Mucosa of descending colon (tissue), 3 donors: Measurements from ENCODE around the gene GPANK1. TPM values are rescaled to one million over a fixed set of nuclear protein-coding genes. Genes with fewer than 3 reads are reported as not detected.

Experiments
- ATAC-seq: fragments of 200-7000 bp; cut with Tn5 transposase; one replicate; pipeline ENCODE4 v1.9.1; 2020; ENCODE audit warnings: mild to moderate bottlenecking, moderate library complexity
- DNase-seq, 3 donors: peaks; one replicate each; pipeline ENCODE4 v3.0.0-alpha.2; 2020
- H3K36me3 ChIP-seq: fragments of 200-600 bp; one replicate; pipeline ENCODE4 v1.8.0; 2021; ENCODE audit warnings: low read depth, mild to moderate bottlenecking
- H3K4me1 ChIP-seq: fragments of 200-600 bp; one replicate; pipeline ENCODE4 v1.8.0; 2021; ENCODE audit warnings: low read depth, mild to moderate bottlenecking
- H3K4me3 ChIP-seq: fragments of 200-600 bp; one replicate; pipeline ENCODE4 v1.8.0; 2021; ENCODE audit warnings: mild to moderate bottlenecking
- H3K9me3 ChIP-seq: fragments of 200-600 bp; one replicate; pipeline ENCODE4 v1.8.0; 2021; ENCODE audit warnings: mild to moderate bottlenecking
- intact Hi-C, 2 donors: fragments of 100-400 bp; cut with DNase I in 1 of 2; cut with micrococcal nuclease in 1 of 2; formaldehyde crosslinking; loops; one replicate each; pipeline versions ENCODE4 v1.11.0 to v1.11.1; 2022; cut with DNase I, micrococcal nuclease
- total RNA-seq, 3 donors: library from RNA; stranded (reverse); fragmentation: NEBNext Ultra II Directional in 2 of 3; extraction: Animal tissue kit (Norgen Biotek cat#: 25700) in 2 of 3; gene quantifications; one replicate each; pipeline versions ENCODE4 v1.2.1 to v1.2.4, GENCODE V29; 2021 to 2023
- TF ChIP-seq, protein P1 (sequence below): fragments of 200-600 bp; IDR thresholded peaks from one replicate; pipeline ENCODE4 v1.8.0; 2022; ENCODE audit warnings: antibody characterized with exemption, mild to moderate bottlenecking
- donor health status: DM: no; HTN: no; CAD: no; lungs with moderate emphysema.
- donor health status: DM: no; HTN: no; CAD: no.
- donor health status: DM: no; HTN: yes; CAD: no.

GPANK1 gene
- total RNA-seq, 3 donors from 2014 or later, result 13.4 to 17.7 (median 17.4) TPM

- H3K4me1 ChIP-seq, result peaks cover 9% of the 10 kb centered on the region
- H3K9me3 ChIP-seq, result no peaks in the 10 kb centered on the region
- ATAC-seq (peak; percentile 87), DNase-seq (peak in 2 of 3 donors; percentile 95 to 98)
- H3K36me3 ChIP-seq, result peaks cover 15% of the 10 kb centered on the region
- TF ChIP-seq, protein P1, sequence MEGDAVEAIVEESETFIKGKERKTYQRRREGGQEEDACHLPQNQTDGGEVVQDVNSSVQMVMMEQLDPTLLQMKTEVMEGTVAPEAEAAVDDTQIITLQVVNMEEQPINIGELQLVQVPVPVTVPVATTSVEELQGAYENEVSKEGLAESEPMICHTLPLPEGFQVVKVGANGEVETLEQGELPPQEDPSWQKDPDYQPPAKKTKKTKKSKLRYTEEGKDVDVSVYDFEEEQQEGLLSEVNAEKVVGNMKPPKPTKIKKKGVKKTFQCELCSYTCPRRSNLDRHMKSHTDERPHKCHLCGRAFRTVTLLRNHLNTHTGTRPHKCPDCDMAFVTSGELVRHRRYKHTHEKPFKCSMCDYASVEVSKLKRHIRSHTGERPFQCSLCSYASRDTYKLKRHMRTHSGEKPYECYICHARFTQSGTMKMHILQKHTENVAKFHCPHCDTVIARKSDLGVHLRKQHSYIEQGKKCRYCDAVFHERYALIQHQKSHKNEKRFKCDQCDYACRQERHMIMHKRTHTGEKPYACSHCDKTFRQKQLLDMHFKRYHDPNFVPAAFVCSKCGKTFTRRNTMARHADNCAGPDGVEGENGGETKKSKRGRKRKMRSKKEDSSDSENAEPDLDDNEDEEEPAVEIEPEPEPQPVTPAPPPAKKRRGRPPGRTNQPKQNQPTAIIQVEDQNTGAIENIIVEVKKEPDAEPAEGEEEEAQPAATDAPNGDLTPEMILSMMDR, result no peak
- H3K4me3 ChIP-seq, result peak within 1 kb of the TSS; percentile 68
- intact Hi-C loops, result no loop called here
Measured at GRCh38 chr6:31620586-31621319, 44.0 kb downstream of the GPANK1 start, which contains the start of gene PRRC2A. Gene PRRC2A (plus strand): TSS chr6:31620715. CDS start chr6:31622790, 2,075 bp downstream.

DNA sequence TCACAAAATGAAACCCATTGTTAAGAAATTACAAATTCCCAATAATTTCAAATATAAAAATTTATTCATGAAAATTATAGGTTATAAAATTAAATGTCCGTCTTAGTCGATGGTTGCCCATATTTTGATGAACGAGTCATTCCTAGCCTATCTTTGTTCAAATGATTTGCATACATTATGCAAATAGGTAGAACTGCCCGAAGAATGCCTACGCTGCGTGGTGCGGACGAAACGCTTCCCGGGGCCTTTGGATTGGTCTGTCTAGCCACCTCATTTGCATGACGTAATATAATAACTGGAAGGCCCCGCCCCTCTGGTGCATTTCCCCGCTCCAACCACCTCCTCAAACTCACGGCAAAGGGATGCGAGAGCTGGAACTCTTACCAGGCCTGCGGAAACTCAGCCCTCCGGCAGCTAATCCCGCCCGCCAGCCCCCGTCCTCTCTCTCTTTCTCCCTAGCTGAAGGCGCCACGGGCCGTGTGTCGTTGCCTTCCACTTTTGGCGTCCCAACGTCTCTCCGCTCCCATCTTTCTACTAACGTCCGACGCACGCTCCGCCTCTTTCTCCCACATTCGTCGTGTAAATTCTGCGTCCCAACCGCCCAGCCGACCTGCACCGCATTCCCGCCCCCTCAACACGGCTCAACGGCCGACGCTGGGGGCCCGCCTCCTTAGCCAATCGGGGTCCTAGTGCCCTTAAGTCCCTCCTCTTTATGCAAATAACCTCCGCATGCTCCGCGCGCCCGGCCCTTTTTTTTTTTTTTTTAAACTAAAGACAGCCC, 44.8 kb downstream of the GPANK1 start:
- intact Hi-C loops, result no loop called here
- ATAC-seq (peak; percentile 92), DNase-seq (peak; percentile 97 to 99 (median 97))

GRCh38 chr6:31617010-31617409, 47.8 kb downstream of the GPANK1 start:
- ATAC-seq (no peak), DNase-seq (no peak)
- TF ChIP-seq, protein P1, result no peak
- Histone ChIP-seq H3K36me3 (no peaks in the 10 kb centered on the region), H3K4me3 (no peak overlapping the region), H3K4me1 (peaks cover 6% of the 10 kb centered on the region), H3K9me3 (no peaks in the 10 kb centered on the region)
- intact Hi-C loops, result no loop called here

More for the DNA sequence above, 44.8 kb downstream of the GPANK1 start:
- Histone ChIP-seq H3K36me3 (peaks cover 7% of the 10 kb centered on the region), H3K4me1 (peaks cover 9% of the 10 kb centered on the region), H3K4me3 (peak overlapping the region; percentile 68), H3K9me3 (no peaks in the 10 kb centered on the region)
- TF ChIP-seq, protein P1, result no peak

DNA sequence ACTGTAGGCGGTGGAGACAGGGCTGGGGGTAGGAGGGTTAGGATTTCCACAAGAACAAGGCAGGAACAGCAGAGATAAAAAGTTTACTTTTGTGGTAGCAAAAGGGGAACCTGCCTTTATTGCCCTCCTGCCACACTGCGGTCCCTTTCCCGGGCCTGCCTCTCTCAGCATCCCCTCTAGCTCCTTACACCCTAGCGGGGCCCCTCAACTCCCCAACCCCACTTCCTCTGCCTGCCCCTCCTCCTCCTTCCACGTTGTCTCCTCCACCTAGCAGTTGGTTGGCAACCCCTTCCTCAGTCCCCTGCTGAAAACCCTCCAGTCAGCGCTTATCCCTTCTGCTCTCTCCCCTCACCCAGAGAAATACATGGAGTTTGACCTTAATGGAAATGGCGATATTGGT, 49.0 kb downstream of the GPANK1 start:
- H3K36me3 ChIP-seq, result no peaks in the 10 kb centered on the region
- DNase-seq (no peak), ATAC-seq (no peak)
- no peak overlapping the region for H3K4me3 ChIP-seq
- intact Hi-C loops, result no loop called here
- no peaks in the 10 kb centered on the region for H3K4me1 ChIP-seq
- no peaks in the 10 kb centered on the region for H3K9me3 ChIP-seq
- TF ChIP-seq, protein P1, result no peak

DNA sequence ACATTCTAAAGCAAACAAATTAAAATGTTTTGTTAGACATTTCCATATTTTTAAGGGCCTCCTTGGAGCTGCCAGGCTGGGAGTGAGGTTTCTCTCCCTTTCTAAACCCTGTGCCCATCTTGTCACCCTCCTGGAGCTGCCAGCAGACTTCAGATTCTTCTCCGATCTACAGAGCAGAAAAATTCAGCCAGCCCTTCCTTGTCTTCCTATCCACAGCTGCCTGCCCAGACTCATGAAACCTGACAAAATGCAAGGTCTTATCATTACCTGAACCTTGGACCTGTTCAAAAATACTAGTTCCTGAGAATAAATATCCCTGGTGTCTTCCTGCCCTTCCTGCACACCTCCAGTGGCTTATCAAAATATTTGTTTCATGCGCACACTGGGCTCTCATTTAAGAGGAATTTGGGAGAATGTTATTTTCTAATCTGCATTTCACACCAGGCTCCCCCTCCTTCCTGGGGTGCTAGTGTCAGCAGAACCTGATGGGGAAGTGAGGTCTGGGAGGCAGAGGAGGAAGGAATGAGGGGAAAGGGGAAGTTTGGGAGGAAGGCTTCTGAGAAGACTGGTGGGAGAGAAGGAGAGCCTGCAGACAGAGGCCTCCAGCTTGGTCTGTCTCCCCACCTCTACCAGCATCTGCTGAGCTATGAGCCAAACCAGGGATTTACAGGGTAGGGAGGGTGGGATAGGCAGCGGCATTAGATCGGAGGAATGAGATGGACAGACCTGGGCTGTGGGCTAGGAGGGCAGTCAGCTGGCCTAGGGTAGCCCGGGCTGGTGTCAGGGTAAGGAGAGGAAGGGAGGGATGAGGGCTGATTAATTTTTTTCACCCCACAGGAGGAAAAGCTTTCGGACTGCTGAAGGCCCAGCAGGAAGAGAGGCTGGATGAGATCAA, 49.9 kb downstream of the GPANK1 start, which contains the start of gene AIF1:
Gene AIF1, plus strand, starts transcription at position 551 of the 895 bp plus-strand sequence. Its CDS starts 96 bp downstream, at position 647.
- Histone ChIP-seq H3K9me3 (no peaks in the 10 kb centered on the region), H3K4me1 (no peaks in the 10 kb centered on the region), H3K4me3 (no peak within 1 kb of the TSS), H3K36me3 (no peaks in the 10 kb centered on the region)
- TF ChIP-seq, protein P1, result no peak
- intact Hi-C loops, result no loop called here
- DNase-seq (no peak), ATAC-seq (peak; percentile 64)
